ENCODE measurements around the gene ZBTB24.

The ZBTB24 gene

DNA sequence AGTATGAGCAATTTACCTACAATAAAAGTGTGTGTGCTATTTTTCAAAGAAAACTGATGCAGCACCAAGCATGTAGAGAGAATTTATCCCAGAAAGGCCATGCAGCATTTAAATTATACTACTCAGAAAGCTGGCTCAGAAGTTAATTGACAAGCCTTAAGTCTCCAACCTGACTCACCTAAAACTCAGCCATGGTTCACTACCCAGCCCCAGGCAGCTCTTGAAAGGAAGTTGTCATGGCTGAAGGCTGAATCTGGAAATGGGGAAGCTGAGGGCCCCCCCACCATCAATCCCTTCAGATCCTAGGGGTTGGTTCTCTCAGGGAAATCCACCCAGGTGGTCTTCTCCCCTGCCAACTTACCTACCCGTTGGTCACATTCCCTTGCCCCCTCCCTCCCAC lies 62.3 kb downstream of the ZBTB24 start:
- DNase-seq (ENCODE audit: low read depth in 2 of 2), result no peak

DNA sequence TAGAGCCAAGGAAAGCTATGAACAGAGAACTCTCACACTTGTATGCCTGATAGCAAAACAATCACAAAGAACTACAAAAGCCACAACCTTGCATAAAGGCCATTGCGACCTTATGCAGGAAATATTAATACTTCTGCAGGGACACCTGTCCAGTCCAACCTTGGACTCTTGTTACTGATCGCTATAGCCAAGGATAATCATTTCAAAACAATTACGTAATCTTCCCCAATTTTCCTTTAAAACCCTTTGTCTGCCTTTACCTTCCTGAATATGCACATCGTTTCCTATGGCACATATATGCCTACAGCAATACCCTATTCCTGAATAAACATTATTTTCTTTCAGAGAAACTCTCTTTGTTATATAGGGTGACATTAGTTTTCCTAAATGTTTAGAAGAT lies 65.4 kb downstream of the ZBTB24 start:
- no peak for DNase-seq (ENCODE audit: low read depth in 2 of 2)
